K562 (cell line): ENCODE results near the gene INHBE. TPM values are rescaled to one million over a fixed set of nuclear protein-coding genes. Genes with fewer than 3 reads are reported as not detected.
"Not testable (repeated sequence)": the region's sequence is repeated elsewhere in the genome, so short reads cannot be mapped to it uniquely, and the experiment has no call there.

Source experiments
- ATAC-seq: fragments of 200-7000 bp; cut with Tn5 transposase; 3 replicates; pipeline ENCODE4 v1.9.1; 2020; ENCODE audit warnings: moderate library complexity
- BruUV-seq: library from RNA; stranded (reverse); fragments of 400-500 nt; replicated peaks from 2 replicates; lab custom pipeline; 2021; lab: Mats Ljungman, UMichigan
- CTCF ChIA-PET: fragments of 300-600 bp; formaldehyde crosslinking; extraction: SDS; loops from one replicate; lab custom pipeline; 2021; ENCODE audit warnings: low intra/inter-chr PET ratio; lab: Yijun Ruan, JAX
- POLR2A ChIA-PET: fragments of 300-600, 350-650 bp; sonication (Branson Sonifier 250); formaldehyde crosslinking; extraction: SDS; loops from one replicate; lab custom pipeline; 2021; ENCODE audit warnings: antibody characterized with exemption, inconsistent platforms; lab: Yijun Ruan, JAX
- DNase-seq, 4 experiments: peaks; one replicate each; pipeline versions ENCODE4 v3.0.0 to v3.0.0-alpha.2; 2011 to 2018; ENCODE audit warnings: low spot score in 3 of 4, mixed read lengths in 3 of 4; ENCODE audit errors: extremely low read depth in 1 of 4
- FAIRE-seq: peaks from 2 replicates; lab custom pipeline; 2011; peaks lifted over from hg19 to GRCh38; lab: Jason Lieb, UNC
- H2AFZ ChIP-seq: 2 replicates; pipeline ENCODE4 v1.6.0; 2011; ENCODE audit warnings: low read depth, low read length, control low read depth, inconsistent platforms
- H3K27ac ChIP-seq: fragments of 200-600 bp; 3 replicates; pipeline ENCODE4 v1.8.0; 2011; ENCODE audit warnings: low read depth, mild to moderate bottlenecking, control low read depth, inconsistent platforms, low read length, moderate library complexity, mixed read lengths; ENCODE audit errors: extremely low read depth
- H3K27me3 ChIP-seq, 2 experiments: fragments of 300-600 bp in 1 of 2; 2 replicates in 1 of 2; 3 replicates in 1 of 2; pipeline versions ENCODE4 v1.6.0 to v1.8.0; 2011; ENCODE audit warnings: inconsistent platforms in 2 of 2, low read length in 2 of 2, mild to moderate bottlenecking in 1 of 2, mixed read lengths in 1 of 2, moderate library complexity in 1 of 2; ENCODE audit not compliant: control insufficient read depth in 2 of 2, insufficient read depth in 2 of 2
- H3K36me3 ChIP-seq: fragments of 300-600 bp; 3 replicates; pipeline ENCODE4 v1.8.0; 2011; ENCODE audit warnings: mild to moderate bottlenecking, low read length, inconsistent platforms; ENCODE audit not compliant: control insufficient read depth, insufficient read depth
- H3K4me1 ChIP-seq, 2 experiments: fragments of 200-600 bp in 1 of 2; replicated peaks in 1 of 2; 2 replicates in 1 of 2; 3 replicates in 1 of 2; pipeline versions ENCODE4 v1.5.1 to v1.8.0; 2011; ENCODE audit warnings: inconsistent platforms in 2 of 2, low read length in 2 of 2, mild to moderate bottlenecking in 1 of 2, mixed read lengths in 1 of 2, moderate library complexity in 1 of 2; ENCODE audit not compliant: control insufficient read depth in 2 of 2, insufficient read depth in 2 of 2
- H3K4me2 ChIP-seq: 2 replicates; pipeline ENCODE4 v1.6.1; 2011; ENCODE audit warnings: low read length, control low read depth, inconsistent platforms, mixed read lengths; ENCODE audit not compliant: insufficient read depth
- H3K4me3 ChIP-seq: fragments of 200-600 bp; sonication (generic), shearing (Covaris generic); 2 replicates; pipeline ENCODE4 v1.5.1; 2016; ENCODE audit warnings: control low read depth, inconsistent platforms
- H3K79me2 ChIP-seq: fragments of 200-600 bp; 3 replicates; pipeline ENCODE4 v1.8.0; 2011; ENCODE audit warnings: low read length, inconsistent platforms; ENCODE audit not compliant: control insufficient read depth, insufficient read depth
- H3K9ac ChIP-seq, 2 experiments: 2 replicates each; pipeline versions ENCODE4 v1.6.0 to v1.6.1; 2011; ENCODE audit warnings: low read depth in 2 of 2, low read length in 2 of 2, control low read depth in 1 of 2, inconsistent platforms in 1 of 2, mild to moderate bottlenecking in 1 of 2, mixed read lengths in 1 of 2; ENCODE audit not compliant: insufficient read depth in 1 of 2
- H3K9me1 ChIP-seq: one replicate; pipeline ENCODE4 v1.6.0; 2011; ENCODE audit warnings: inconsistent platforms, mild to moderate bottlenecking, low read length, moderate library complexity; ENCODE audit not compliant: control insufficient read depth, insufficient read depth
- H3K9me3 ChIP-seq: replicated peaks from 2 replicates; pipeline ENCODE4 v1.5.1; 2011; ENCODE audit warnings: low read depth, low read length, inconsistent platforms; ENCODE audit not compliant: control insufficient read depth, insufficient read depth
- H4K20me1 ChIP-seq: replicated peaks from 2 replicates; pipeline ENCODE4 v1.6.1; 2011; ENCODE audit warnings: low read length, inconsistent platforms, mixed read lengths; ENCODE audit not compliant: control insufficient read depth, insufficient read depth
- POLR2G ChIP-seq: fragments of 200-400 bp; formaldehyde crosslinking; IDR thresholded peaks from 2 replicates; pipeline ENCODE4 v1.6.1; 2017; ENCODE audit warnings: low read depth, mild to moderate bottlenecking, antibody characterized with exemption, low read length, moderate library complexity
- RBFOX2 ChIP-seq: fragments of 200-400 bp; formaldehyde crosslinking; IDR thresholded peaks from 2 replicates; pipeline ENCODE4 v1.6.1; 2017; ENCODE audit warnings: low read depth, mild to moderate bottlenecking, low read length, moderate library complexity
- SMARCA5 ChIP-seq: fragments of 450-650 bp; IDR thresholded peaks from 2 replicates; pipeline ENCODE4 v1.6.1; 2016
- WGBS: fragments of 100-300 bp; shearing (Covaris generic); methylation state at CpG from one replicate; pipeline ENCODE4 v1.1.6; 2016; ENCODE audit warnings: low coverage, mixed read lengths; ENCODE audit not compliant: insufficient coverage; ENCODE audit errors: missing lambda C conversion rate; 5-methylcytosine and 5-hydroxymethylcytosine counted together
- in situ Hi-C: fragments of 300-500 bp; cut with MboI; formaldehyde crosslinking; loops from 4 replicates; pipeline ENCODE4 v1.15.0; 2018; ENCODE audit warnings: inconsistent platforms, mixed read lengths
- intact Hi-C: fragments of 100-400 bp; cut with micrococcal nuclease; formaldehyde crosslinking; loops from 2 replicates; pipeline ENCODE4 v1.14.2; 2022
- polyA plus RNA-seq, 8 experiments: library from polyadenylated mRNA; depleted of rRNA in 4 of 8; stranded (reverse) in 5 of 8; unstranded in 3 of 8; fragments of >200 nt; fragmentation: Nextera tagmentation in 2 of 8; fragmentation: Illumina TruSeq in 1 of 8; extraction: Ambion mirVana in 2 of 8; extraction: Trizol in 1 of 8; gene quantifications; 2 replicates each; pipeline versions ENCODE4 v1.2.1 to v1.2.3, GENCODE V29; 2011 to 2014; ENCODE audit warnings: inconsistent platforms in 1 of 8, missing spikeins in 1 of 8
- total RNA-seq, 7 experiments: library from RNA; depleted of rRNA in 6 of 7; stranded (reverse); fragments of >200 nt in 6 of 7; fragmentation: Illumina TruSeq in 2 of 7; extraction: Trizol in 2 of 7; gene quantifications; 2 replicates each; pipeline versions ENCODE4 v1.2.1 to v1.2.3, GENCODE V29; 2011 to 2021; ENCODE audit warnings: low replicate concordance in 1 of 7

INHBE gene
- total and polyA plus RNA-seq, 9 of the 15 experiments (the other 6 are each of a cell fraction or from before 2014, with no cell fraction given): 0.94 to 9.9 (median 7.3) TPM

DNA sequence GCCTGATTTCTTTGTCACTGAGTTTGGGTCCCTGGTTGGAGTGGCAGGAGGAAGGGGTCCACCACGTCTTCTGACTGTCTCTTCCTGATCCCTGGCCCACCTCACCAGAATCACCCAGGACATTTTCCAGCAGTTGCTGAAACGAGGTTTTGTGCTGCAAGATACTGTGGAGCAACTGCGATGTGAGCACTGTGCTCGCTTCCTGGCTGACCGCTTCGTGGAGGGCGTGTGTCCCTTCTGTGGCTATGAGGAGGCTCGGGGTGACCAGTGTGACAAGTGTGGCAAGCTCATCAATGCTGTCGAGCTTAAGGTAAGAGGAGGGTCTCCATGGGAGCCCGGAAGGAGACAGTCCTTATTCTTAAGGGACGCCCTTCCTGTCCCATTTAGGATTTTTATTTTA is 45.1 kb downstream of the INHBE start:
- TF ChIP-seq SMARCA5 (no peak), POLR2G (peak; percentile 30; the same call in 1 of the 2 replicates)
- peaks cover 85% of the 10 kb centered on the region for H3K36me3 ChIP-seq
- H3K4me1 ChIP-seq: no peaks in the 10 kb centered on the region; a peak in 1 of 5 replicates
- ATAC-seq (no peak), FAIRE-seq (no peak), DNase-seq (no peak)
- ChIA-PET POLR2A (interaction anchor here (0.6 to 2.3 kb wide), 10 partner anchors 11 to 81 kb away, joined by 3 to 7 read pairs (median 3); partner anchors contain the start of genes INHBE and MARS1), CTCF (no interaction called here)
- H3K4me3 ChIP-seq: no peak overlapping the region
- in situ Hi-C loops: no loop called here
- H3K9me1 ChIP-seq: peaks cover 6% of the 10 kb centered on the region
- H3K9me3 ChIP-seq: 0 out of 2 replicates have a peak, but pooled peaks cover 3% of the 10 kb centered on the region
- no TSS peak for BruUV-seq
- H3K79me2 ChIP-seq: peaks cover 9% of the 10 kb centered on the region; the same call in 1 of the 3 replicates
- 0 out of 2 replicates have a peak, but pooled peaks cover 3% of the 10 kb centered on the region for H4K20me1 ChIP-seq
- H3K4me2 ChIP-seq: no peak overlapping the region
- no peaks in the 10 kb centered on the region for H3K27me3 ChIP-seq
- WGBS: 96% methylated on average over 11 of the region's 11 CpGs
- intact Hi-C loops: no loop called here
- H3K27ac ChIP-seq: no peak overlapping the region
- H2AFZ ChIP-seq: no peak overlapping the region
- no peak overlapping the region for H3K9ac ChIP-seq

GRCh38 chr12:57502311-57502969 is 47.3 kb downstream of the INHBE start:
- DNase-seq, H3K79me2 ChIP-seq, H3K9ac ChIP-seq, FAIRE-seq, H3K27ac ChIP-seq, H3K4me1 ChIP-seq, in situ Hi-C loops, intact Hi-C loops, CTCF ChIA-PET, H4K20me1 ChIP-seq, H3K4me2 ChIP-seq, H3K27me3 ChIP-seq, H3K9me1 ChIP-seq, H3K9me3 ChIP-seq, ATAC-seq, H3K4me3 ChIP-seq, H2AFZ ChIP-seq, BruUV-seq: not testable (repeated sequence)
- POLR2A ChIA-PET: interaction anchor here (0.7 to 7.1 kb wide), 3 partner anchors 14 to 28 kb away, joined by 3 to 184 read pairs (median 3); partner anchors contain the start of gene DDIT3
- TF ChIP-seq POLR2G (peak; percentile 57), RBFOX2 (peak; percentile 34; the same call in 1 of the 2 replicates)
- peaks cover 81% of the 10 kb centered on the region for H3K36me3 ChIP-seq
- 96% methylated on average over 13 of the region's 22 CpGs for WGBS

GRCh38 chr12:57506541-57506940 is 51.4 kb downstream of the INHBE start:
- CTCF ChIA-PET, H3K9me1 ChIP-seq, H3K4me1 ChIP-seq, H3K9ac ChIP-seq, H4K20me1 ChIP-seq, ATAC-seq, DNase-seq, H3K79me2 ChIP-seq, BruUV-seq, in situ Hi-C loops, intact Hi-C loops, H2AFZ ChIP-seq, H3K4me2 ChIP-seq, FAIRE-seq, H3K27ac ChIP-seq, H3K9me3 ChIP-seq, H3K4me3 ChIP-seq, H3K27me3 ChIP-seq: not testable (repeated sequence)
- 100% methylated on average over 3 of the region's 4 CpGs for WGBS
- POLR2A ChIA-PET: interaction anchor here (7.1 kb wide), 1 partner anchor 10 kb away, joined by 184 read pairs; the partner anchor contains the start of gene DDIT3
- H3K36me3 ChIP-seq: peaks cover 70% of the 10 kb centered on the region
